ENCODE measurements around the gene NRL. TPM values are rescaled to one million over a fixed set of nuclear protein-coding genes. Genes with fewer than 3 reads are reported as not detected.
A peak's percentile ranks its signal among the peaks of the same experiment; 100 is the strongest.
"Not testable (repeated sequence)": the region's sequence is repeated elsewhere in the genome, so short reads cannot be mapped to it uniquely, and the experiment has no call there.

NRL gene
- total RNA-seq, 1 donor, result 1.8 TPM

- Histone ChIP-seq H2AFZ (ENCODE audit: low read length) (peak overlapping the region; percentile 43), H3K36me3 (ENCODE audit: insufficient read depth, low read length) (peaks cover 7% of the 10 kb centered on the region), H3K4me3 (ENCODE audit: insufficient read depth, low read length) (no peak overlapping the region), H3K9me3 (ENCODE audit: low read depth, low read length) (no peaks in the 10 kb centered on the region), H3K4me1 (ENCODE audit: insufficient read depth, low read length) (peaks cover 2% of the 10 kb centered on the region), H3K27ac (ENCODE audit: low read depth, low read length) (no peak overlapping the region), H4K20me1 (ENCODE audit: insufficient read depth, low read length) (no peaks in the 10 kb centered on the region), H3K27me3 (ENCODE audit: insufficient read depth, low read length) (no peaks in the 10 kb centered on the region), H3K4me2 (ENCODE audit: insufficient read depth, low read length) (no peak overlapping the region), H3K79me2 (ENCODE audit: insufficient read depth, low read length) (no peaks in the 10 kb centered on the region)
- no peak for DNase-seq (ENCODE audit: insufficient read length, low spot score, missing footprints)
- no peak for TF ChIP-seq CTCF (IDR thresholded peaks at IDR 0.05; ENCODE audit: extremely low read depth, low read depth, low read length)
Observed at GRCh38 chr14:24108336-24108874, 6.3 kb downstream of the NRL start.

GRCh38 chr14:24106672-24107271 is 8.0 kb downstream of the NRL start:
- Histone ChIP-seq H3K27ac (ENCODE audit: low read depth, low read length) (no peak overlapping the region), H3K4me1 (ENCODE audit: insufficient read depth, low read length) (no peaks in the 10 kb centered on the region), H3K36me3 (ENCODE audit: insufficient read depth, low read length) (peaks cover 9% of the 10 kb centered on the region), H3K4me3 (ENCODE audit: insufficient read depth, low read length) (no peak overlapping the region), H3K27me3 (ENCODE audit: insufficient read depth, low read length) (no peaks in the 10 kb centered on the region), H4K20me1 (ENCODE audit: insufficient read depth, low read length) (no peaks in the 10 kb centered on the region), H3K9me3 (ENCODE audit: low read depth, low read length) (no peaks in the 10 kb centered on the region), H3K4me2 (ENCODE audit: insufficient read depth, low read length) (no peak overlapping the region), H2AFZ (ENCODE audit: low read length) (no peak overlapping the region), H3K79me2 (ENCODE audit: insufficient read depth, low read length) (no peaks in the 10 kb centered on the region)
- DNase-seq (ENCODE audit: insufficient read length, low spot score, missing footprints), result no peak
- TF ChIP-seq CTCF (IDR thresholded peaks at IDR 0.05; ENCODE audit: extremely low read depth, low read depth, low read length), result no peak

- not testable (repeated sequence) for H2AFZ ChIP-seq (ENCODE audit: low read length); H3K4me1 ChIP-seq (ENCODE audit: insufficient read depth, low read length); H3K4me3 ChIP-seq (ENCODE audit: insufficient read depth, low read length); H4K20me1 ChIP-seq (ENCODE audit: insufficient read depth, low read length); H3K79me2 ChIP-seq (ENCODE audit: insufficient read depth, low read length); H3K9me3 ChIP-seq (ENCODE audit: low read depth, low read length); H3K27ac ChIP-seq (ENCODE audit: low read depth, low read length); H3K4me2 ChIP-seq (ENCODE audit: insufficient read depth, low read length); DNase-seq (ENCODE audit: insufficient read length, low spot score, missing footprints); H3K27me3 ChIP-seq (ENCODE audit: insufficient read depth, low read length)
- H3K36me3 ChIP-seq (ENCODE audit: insufficient read depth, low read length), result peaks cover 16% of the 10 kb centered on the region
Observed at GRCh38 chr14:24105609-24106239, 9.0 kb downstream of the NRL start.

- TF ChIP-seq CTCF (IDR thresholded peaks at IDR 0.05; ENCODE audit: extremely low read depth, low read depth, low read length), result no peak
- DNase-seq (ENCODE audit: insufficient read length, low spot score, missing footprints), result no peak
Observed at GRCh38 chr14:24103451-24103850, 11.3 kb downstream of the NRL start.

More at GRCh38 chr14:24103451-24103850, 11.3 kb downstream of the NRL start:
- Histone ChIP-seq H3K27me3 (ENCODE audit: insufficient read depth, low read length) (no peaks in the 10 kb centered on the region), H3K4me2 (ENCODE audit: insufficient read depth, low read length) (no peak overlapping the region), H3K79me2 (ENCODE audit: insufficient read depth, low read length) (no peaks in the 10 kb centered on the region), H2AFZ (ENCODE audit: low read length) (no peak overlapping the region), H3K4me3 (ENCODE audit: insufficient read depth, low read length) (no peak overlapping the region), H3K36me3 (ENCODE audit: insufficient read depth, low read length) (peaks cover 22% of the 10 kb centered on the region), H3K27ac (ENCODE audit: low read depth, low read length) (no peak overlapping the region), H4K20me1 (ENCODE audit: insufficient read depth, low read length) (no peaks in the 10 kb centered on the region), H3K4me1 (ENCODE audit: insufficient read depth, low read length) (no peaks in the 10 kb centered on the region), H3K9me3 (ENCODE audit: low read depth, low read length) (no peaks in the 10 kb centered on the region)
